ENCODE data around the gene LYPD6. TPM values are rescaled to one million over a fixed set of nuclear protein-coding genes. Genes with fewer than 3 reads are reported as not detected.

LYPD6 gene
- polyA plus RNA-seq, 1 donor: 1.2 TPM

DNA sequence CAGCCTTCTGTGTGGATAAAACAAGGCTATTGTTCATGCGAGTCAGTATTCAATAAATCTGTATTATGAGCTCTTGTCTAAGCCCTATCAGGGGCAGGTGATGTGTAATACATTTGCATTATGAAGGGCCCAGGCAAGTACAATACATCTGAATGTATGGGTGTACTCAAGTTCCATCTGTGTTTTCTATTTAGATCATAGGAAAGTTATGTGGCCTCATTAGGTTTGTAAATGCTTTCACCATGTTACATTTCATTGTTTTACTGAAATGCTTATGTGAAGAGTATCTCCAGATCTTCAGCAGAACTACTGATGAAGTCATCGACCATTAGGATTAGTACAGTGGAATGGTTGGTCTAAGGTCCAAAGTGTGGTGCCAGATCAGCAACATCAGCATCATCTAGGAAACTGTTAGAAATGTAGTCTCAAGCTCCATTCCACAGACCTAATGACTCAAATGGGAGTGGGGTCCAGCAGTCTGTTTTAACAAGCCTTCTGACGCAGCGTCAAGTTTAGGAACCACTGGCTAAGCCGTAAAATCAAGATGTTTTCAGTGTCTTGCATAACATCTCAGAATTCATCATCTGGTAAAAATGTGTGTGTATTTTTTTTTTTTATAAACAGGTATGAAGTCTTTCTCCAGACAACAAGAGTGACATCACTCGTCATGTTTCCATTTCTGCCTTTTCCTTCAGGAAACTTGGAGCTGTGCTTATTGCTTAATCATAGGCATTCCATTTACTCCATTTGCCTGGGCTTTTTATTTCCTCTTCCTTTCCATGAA is 80.5 kb downstream of the LYPD6 start:
- DNase-seq: peak; percentile 6

DNA sequence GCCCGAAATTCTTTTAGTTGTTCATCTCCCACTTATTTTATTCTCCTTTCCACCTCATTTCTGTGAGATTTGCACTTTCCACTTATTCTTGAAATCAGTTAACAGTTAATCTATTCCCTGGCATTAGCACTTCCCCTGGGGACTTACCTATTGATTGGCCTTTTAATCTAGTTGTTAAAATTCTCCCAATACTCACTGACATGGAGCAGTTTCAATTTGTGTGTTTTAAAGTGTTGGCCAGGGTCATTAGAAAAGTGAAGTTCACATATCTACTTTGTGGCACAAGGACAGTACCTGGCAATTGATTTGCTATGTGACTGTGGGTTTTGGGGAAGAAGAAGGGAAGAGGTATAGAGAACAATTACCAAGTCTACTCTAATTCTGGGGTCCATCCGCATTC is 83.1 kb downstream of the LYPD6 start:
- no peak for DNase-seq

DNA sequence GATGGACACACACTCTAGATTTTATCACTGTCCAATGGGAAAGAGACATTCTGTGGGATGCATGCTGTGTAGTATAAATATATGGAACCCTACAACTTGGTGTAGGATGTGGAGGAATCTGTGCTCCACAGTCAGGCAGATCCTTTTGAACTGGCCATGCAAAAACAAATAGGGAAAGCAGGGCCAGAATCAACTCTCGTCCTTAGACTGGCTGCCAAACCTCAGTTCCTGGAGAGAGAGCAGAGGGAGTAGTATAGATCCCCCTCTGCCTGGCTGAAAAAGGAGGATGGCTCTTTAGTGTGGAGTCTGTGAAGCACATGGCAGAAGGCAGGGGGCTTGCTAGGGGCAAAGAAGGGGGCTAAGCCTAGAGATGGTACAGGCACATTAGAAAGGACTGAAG is 84.7 kb downstream of the LYPD6 start:
- DNase-seq: no peak

DNA sequence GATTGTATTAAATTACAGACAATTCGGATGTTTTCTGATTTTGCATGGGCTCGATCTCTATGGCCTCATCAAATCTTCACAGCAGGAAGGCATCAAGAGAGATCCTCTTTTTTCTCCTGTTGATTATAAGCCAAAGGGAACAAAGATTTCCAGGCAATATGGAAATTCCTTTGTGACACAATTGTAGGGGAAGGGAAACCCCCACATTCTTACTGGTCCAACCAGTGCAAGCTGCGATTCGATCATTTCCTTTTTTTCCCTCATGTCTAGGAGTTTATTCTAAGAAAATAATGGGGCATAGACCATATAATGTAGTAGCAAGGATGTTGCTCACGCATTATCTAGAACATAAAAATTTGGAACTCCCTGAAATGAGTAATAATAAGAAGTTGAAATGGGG is 87.7 kb downstream of the LYPD6 start:
- no peak for DNase-seq

DNA sequence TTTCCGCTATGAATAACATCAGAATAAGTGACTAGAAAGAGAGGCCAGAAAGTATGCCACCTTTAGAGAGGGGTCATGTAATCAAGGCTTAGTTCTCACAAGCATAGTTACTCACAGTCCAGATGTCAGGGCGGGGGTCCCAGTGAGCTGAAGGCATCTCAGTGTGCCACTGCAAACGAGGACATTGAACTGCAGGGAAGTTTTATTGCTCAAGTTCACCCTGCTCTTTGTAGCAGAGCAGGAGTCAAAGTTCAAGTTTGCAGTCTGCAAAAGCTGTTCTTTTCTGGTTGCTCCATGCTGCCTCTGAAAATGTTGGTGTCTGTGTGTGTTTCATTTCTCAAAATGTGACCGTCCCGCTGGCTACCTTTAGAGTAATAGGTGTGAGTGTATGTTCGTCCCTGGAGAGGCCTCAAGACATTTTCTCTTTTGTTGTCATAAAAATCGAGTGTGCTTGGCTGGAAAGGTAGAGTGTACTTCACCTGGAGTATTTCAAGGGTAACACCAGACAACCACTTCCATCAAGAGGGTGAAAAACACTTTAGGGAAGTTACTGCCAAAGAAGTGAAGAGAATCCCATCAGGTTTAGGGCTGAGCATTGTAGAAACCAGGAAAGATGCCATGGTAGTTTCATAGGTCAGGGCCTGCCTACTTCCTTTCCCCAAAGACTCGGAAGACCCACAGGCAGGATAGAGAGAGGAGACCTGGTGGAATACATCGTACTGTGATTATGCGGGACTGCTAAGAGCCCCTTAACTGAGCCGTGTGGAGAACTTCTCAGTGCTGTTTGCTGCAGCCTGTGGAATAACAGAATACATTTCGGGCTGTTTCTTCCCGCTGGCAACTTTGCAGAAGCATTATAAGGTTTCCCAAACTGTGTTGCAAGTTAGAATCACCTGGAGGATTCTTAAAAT is 89.9 kb downstream of the LYPD6 start:
- no peak for DNase-seq

DNA sequence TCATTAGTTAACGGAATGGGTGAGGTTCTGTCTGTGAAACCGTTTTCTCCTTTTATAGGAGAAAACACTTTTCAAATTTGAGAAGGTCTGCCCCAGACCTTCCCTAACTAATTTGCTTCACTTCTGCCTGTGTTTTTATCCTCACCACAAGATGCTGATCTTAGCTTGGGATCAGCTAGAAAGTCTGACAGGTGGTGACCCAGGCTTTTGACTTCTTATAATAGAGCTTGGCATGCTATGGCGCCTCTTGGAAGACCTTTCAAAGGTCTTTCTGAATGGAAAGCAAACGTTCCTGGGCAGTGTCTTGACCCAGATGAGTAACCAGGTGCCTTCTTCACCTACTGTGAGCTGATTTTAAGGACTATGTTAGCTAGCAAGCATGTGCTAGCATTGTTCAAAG is 91.4 kb downstream of the LYPD6 start:
- DNase-seq: no peak

DNA sequence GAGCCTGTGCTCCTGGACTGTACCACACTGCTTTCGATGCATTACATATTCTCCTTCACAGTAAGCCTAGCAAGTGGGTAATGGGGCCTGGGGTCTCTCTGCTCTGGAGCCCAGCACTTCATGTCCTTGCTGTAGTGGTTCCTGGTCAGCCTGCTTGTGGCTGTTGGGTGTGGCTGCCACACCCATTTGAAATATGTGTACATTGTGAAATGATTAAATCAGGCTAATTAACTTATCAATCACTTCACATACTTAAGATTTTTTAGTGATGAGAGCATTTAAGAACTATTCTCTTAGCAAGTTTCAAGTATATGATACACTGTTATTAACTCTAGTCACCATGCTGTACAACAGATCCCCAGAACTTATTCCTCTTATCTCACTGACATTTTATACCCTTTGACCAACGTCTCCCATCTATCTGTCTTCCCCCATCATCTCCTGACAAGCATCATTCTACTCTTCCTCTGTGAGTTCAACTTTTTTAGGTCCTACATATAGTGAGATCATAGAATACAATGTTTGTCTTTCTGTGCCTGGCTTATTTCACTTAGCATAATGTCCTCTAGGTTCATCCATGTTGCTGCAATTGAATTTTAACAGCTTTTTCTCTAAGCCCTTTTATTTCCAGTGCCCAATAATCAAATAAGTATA is 92.1 kb downstream of the LYPD6 start:
- no peak for DNase-seq

DNA sequence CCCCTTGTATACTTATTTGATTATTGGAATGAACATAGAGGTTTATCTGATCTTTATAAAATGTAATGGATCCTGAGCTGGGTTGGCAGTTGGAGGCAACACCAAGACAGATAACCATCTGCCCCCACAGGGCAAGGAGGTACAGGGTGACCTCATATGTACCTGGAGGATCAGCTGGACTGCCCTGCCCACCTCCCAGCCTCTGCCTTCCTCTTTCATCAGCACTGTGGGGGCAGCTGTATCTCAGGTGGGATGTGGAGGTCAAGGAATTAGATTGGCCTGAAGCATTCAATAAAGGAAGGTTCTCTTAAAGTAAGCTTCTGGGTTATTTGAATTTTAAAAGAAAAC is 92.6 kb downstream of the LYPD6 start:
- no peak for DNase-seq

DNA sequence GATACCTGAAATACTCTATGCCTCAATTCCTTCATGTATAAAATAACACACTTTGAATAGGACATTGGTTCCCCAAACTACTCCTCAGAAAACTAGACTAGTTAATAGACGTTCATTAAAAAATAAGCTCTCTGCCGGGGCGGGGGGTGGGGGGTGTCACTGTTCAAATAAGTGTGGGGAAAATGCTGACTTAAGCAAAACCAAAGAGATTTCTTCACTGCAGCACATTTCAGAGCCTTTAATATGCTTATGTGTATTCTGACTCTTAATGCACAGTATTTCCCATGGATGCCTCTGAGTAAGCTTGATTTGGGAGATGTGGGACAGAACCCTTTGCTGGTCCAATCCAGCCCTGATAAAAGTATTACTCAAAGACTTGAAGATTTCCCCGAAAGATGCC is 93.2 kb downstream of the LYPD6 start:
- no peak for DNase-seq

DNA sequence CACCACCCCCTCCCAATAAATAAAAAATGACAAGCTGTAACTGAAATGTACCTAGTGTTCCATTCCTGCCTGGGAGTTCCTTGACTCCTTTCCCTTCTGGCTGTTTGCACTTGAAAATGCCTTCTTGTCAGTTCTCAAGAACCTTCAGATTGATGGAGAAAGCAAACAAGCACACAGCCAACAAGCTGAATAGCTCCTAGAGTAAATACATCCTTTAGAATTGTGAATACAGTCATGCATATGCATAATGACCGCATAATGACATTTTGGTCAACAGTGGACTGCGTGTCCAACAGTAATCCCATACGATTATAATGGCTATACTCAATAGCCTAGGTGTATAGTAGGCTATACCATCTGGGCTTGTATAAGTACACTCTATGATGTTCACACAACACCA is 97.0 kb downstream of the LYPD6 start:
- DNase-seq: no peak

DNA sequence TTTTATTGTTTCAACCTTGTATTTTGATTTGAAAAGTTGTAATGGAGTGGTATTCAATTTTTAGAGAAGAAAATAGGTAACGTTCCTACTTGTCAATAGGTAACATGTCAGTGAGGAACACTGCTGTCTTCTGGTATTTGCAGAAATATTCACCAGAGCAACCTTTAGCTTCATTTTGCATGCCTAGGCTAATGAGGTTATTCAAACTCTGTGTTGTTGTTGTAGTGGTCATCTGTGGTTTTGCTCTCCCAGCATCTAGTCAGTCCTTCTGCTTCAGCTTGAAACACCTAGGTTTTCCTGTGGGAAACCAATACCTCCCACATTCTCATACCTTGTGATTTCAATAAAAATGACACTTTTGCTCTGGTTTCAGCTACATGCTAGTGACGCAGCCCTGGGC is 98.4 kb downstream of the LYPD6 start:
- no peak for DNase-seq

DNA sequence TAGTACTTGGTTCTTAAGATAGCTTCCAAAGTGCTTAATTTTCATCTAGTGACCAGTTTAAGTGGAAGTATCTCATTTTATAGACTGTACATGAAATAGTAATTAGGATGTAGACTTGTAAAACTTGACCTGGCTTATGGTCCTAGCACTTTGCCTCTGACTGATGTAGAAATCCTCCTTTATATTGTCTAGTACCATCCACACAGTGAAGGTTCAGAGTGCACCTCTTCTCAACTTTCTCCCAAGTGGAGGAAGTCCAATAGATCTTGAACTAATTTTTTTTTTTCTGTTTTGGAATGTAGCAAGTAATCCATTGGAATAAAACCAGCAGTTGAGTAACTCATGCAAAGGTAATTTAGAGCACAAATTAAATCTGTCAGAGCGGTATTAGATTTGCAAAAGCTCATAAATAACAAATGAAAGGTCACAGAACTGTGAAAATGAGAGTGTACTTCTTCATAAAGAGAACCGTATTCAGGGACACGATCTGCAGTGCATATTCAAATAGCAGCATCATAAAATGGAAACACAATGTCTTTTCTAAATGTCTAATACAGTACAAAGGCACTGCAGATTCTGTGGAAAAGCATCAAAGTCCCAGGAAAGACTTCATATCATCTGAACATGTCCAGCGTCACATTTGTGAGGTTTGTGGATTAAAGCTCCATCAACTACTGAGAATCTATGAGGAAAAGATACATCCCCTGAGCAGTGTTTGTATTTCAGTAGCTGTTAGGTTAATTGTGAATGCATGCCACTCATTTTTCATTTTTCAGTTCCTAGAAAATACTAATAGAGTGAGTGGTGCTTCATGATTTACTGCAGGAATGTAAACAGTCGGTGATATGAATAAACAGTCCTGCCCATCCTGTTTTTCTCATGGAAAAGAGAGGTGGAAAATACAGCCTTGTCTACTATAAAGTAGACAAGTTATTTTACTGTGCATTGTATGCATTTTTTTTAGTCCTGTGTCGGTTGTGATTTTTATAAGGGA is 100.7 kb downstream of the LYPD6 start:
- no peak for DNase-seq

DNA sequence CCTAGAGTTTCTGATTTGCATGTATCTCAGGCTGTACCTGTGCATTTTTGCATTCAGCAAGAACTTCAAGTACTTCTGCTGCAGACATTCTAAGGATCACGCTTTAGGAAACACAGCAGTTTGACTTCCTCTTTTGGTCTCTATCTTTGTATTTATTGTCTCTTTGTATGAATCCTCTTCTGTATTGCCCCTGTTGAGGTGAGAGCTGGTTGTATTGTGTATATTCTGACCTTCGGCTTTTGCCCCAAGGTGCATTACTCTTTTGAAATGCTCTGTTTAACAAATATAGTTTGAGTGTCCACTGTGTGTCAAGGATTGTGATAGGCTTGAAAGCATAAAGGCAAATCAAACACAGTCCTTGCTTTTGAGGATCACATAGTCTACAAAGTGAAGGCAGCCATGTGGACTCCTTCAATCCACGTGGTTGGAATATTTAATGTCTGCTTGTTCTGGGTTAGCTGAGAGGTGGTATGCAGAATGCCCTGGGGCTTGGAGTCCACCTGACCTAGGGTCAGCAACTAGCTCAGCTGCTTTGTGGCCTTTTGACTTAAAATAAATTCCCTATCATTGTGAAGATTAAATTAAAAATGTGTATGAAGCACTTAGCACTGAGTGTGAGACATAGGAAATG is 108.1 kb downstream of the LYPD6 start:
- no peak for DNase-seq

DNA sequence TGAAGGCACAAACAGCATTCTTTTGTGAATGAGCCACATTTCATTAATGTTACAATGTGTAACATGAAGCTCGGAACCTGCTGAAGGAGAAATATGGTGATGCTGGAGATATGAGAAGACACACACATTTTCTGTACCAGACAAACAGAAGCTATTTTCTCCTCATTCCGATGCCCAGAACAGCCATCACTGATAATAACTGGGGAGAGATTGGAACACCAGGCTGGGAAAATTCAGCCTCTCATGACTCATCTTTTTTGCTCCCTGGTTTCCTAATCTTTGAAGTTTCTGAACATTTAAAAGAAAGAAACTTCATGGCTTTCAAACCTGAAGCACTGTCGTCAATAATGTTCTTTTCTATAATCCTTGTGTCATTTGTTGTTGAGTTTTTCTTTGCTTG is 110.9 kb downstream of the LYPD6 start:
- DNase-seq: no peak

DNA sequence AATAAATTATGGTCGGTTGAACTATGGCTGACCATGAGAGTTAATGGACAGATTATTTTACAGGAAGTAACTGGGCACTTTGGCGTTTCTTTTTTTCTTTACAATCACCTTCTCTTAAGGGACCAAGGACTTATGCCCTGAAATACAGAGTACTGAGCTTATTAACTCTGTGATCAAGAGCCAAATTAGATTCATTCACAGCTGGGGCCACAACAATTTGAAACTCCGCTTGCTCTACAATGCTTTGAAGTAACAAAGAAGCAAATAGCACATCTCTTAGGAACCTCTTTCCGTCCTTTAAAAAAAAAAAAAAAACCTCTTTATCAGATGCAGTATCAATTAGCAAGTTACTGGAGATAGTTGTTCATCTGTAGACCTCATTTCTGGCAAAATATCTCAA is 112.0 kb downstream of the LYPD6 start:
- no peak for DNase-seq

DNA sequence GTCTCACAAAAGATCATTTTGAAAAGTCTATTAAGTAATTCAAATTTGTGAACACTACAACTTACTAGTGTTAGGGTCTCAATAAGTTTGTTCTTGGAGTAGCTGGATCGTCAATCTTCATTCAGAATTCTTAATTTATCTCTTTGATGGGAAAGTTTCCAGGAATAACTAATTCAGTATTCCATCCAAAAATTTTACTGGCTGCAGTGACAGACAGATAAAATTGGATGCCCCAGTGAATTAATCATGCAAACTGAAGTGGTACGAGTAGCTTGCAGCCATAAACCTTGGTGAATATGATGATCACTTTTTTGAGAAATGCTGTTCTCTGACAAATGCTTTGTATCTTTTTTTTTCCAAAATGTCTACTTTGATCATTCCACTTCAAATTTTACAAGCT is 112.8 kb downstream of the LYPD6 start:
- DNase-seq: no peak

DNA sequence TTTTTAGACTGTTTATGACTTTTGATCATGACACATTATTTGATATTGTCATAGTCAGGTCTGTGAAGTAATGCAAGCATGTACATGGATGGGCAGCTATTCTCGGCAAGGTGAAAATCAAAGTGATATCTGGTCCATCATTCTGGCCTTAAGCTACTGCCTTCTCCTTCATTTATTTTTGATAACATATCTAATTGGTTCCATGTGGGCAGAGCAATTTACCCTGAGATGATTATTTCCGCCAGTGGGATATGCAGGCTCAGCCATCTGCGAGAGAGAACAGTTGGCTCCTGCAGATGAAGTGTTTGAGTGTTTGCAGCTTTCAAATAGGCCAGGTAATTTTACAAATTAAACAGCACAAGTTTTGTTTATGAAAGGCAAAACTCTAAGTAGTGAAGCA is 116.4 kb downstream of the LYPD6 start:
- DNase-seq: no peak

DNA sequence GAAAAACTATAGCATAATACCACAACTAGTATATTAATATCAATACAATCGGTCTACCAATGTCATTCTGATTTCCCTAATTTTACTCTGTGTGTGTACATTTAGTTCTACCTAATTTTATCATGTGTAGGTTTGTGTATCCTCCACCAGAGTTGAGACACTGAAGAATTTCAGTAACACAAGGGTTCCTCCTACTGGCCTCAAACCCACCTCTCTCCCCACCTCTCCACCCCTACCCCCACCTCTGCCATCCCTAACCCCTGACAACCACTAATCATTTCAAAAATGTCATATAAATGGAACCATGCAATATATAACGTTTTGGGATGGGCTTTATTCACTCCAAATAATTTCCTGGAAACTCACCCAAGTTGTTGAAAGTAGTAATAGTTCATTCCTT is 117.9 kb downstream of the LYPD6 start:
- DNase-seq: no peak

DNA sequence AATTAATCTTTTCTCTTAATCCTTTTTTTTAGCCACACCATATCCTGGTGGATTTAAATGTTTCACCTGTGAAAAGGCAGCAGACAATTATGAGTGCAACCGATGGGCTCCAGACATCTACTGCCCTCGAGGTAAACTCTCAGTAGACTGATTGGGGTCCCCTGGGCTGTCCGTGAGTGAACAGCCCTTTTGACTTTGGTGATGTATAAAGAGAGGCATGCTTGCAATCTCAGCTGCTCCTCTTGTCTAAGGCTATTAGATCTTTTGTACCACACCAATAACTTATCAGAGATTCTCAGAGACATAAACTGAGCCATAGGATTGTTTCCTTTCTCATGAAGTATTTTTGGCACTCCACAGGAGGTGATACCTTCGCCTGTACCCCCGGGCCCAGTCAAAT is 118.6 kb downstream of the LYPD6 start:
- DNase-seq: no peak

DNA sequence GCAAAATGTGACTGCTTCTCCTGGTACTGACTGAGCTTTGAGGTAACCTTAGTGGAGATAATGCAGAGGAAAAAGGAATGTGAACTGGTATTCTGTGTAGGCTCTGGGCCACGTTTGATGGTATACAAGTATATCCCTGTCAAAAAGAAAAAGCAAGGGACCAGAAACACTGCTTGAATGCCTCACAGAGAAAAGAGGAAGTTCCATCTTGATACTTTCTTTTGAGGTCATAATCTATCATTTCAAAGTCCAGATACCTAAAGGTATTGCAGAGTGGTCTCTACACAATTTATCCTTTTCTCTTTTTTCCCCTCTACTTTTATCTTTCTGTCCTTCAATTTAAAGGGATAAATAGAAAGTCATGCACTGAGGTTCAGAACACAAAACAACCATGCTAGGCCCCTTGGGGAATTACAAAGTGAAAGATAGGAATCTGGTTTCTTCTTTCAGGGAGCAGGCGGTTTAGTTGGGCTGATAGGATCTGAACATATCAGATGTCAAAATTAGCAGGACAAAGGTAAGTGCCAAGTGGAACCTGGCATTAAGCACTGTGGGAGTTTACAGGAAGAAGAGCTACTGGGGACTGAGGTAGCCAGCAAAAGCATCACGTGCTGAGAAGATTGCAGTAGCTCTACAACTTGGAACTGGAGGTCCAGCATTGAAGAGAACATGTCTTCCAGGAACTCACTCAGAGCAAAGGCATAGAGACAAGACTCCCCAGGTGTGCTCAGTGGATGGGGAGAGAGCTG is 121.2 kb downstream of the LYPD6 start:
- DNase-seq: no peak

DNA sequence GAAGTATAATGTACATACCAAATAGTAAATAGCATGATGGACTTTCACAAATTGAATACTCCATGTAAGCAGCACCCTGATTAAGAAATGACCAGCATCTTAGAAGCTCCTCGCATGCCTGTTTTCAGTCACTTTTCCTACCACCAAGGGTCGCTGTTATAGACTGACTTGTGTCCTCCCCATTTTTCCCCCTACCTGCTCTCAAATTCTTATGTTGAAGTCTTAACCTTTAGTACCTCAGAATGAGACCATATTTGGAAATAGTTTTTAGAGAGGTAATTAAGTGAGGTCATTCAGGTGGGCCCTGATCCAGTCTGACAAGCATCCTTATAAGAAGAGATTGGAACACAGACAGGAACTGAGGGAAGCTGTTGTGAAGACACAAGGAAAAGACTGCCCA is 125.9 kb downstream of the LYPD6 start:
- DNase-seq: no peak
